ENCODE data around the gene LMNA. TPM values are rescaled to one million over a fixed set of nuclear protein-coding genes. Genes with fewer than 3 reads are reported as not detected.

The LMNA gene
- total RNA-seq, 1 donor from 2014 or later = 638 TPM

GRCh38 chr1:156128654-156129597 lies 14.4 kb downstream of the LMNA start:
- FAIRE-seq (no peak), DNase-seq (ENCODE audit: low read depth) (no peak)
- no peak overlapping the region for H3K4me3 ChIP-seq (ENCODE audit: low read depth, low read length)
- H3K27me3 ChIP-seq (ENCODE audit: control insufficient read depth, insufficient read depth, low read length) = no peaks in the 10 kb centered on the region
- no peak for TF ChIP-seq CTCF (IDR thresholded peaks at IDR 0.05; ENCODE audit: insufficient read depth, low read length, severe bottlenecking)
- H3K36me3 ChIP-seq (ENCODE audit: control insufficient read depth, insufficient read depth, low read length) = peaks cover 17% of the 10 kb centered on the region

DNA sequence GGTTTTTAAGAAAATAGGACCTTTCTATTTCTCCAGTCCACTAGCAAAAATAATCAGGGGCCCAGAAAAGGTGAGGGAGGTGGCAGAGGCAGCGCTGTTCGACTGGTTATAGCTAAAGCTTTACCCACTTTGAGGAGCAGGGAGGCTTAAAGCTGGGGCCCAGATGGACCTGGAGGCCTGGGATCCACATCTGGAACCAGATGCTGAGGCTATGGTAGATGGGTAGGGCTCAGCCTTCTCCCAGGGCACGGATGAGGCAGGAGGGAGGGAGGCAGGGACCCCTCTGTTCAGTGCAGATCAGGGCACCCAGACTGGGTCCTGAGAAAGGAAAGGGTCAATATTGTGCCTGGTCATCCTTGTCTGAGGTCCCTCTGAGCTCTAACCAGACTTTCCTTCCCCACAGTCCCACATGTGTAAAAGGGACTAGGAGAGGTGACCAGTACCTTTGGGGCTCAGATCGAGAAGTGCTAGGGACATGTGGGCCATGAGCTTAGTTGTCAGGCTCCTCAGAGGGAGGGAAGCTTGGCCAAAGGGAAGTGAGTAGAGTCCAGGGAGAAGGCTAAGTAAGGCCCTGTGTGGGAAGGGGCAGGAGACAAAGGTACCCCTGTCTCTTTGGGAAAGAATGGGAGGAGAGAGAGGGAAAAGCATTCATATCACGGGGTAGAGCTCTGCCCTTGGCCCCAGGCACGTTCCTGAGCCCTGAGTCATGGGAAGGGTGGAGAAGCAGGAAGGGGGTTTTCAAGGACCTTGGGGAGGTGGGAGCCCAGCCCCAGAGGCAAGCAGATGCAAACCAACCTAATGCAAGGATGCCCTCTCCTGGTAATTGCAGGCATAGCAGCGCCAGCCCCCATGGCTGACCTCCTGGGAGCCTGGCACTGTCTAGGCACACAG lies 15.4 kb downstream of the LMNA start:
- peak; percentile 93 for DNase-seq (ENCODE audit: low read depth)
- peak; percentile 94 for FAIRE-seq
- peak; percentile 99 for TF ChIP-seq CTCF (IDR thresholded peaks at IDR 0.05; ENCODE audit: insufficient read depth, low read length, severe bottlenecking)
- H3K4me3 ChIP-seq (ENCODE audit: low read depth, low read length) = no peak overlapping the region
- H3K36me3 ChIP-seq (ENCODE audit: control insufficient read depth, insufficient read depth, low read length) = peaks cover 27% of the 10 kb centered on the region
- no peaks in the 10 kb centered on the region for H3K27me3 ChIP-seq (ENCODE audit: control insufficient read depth, insufficient read depth, low read length)

DNA sequence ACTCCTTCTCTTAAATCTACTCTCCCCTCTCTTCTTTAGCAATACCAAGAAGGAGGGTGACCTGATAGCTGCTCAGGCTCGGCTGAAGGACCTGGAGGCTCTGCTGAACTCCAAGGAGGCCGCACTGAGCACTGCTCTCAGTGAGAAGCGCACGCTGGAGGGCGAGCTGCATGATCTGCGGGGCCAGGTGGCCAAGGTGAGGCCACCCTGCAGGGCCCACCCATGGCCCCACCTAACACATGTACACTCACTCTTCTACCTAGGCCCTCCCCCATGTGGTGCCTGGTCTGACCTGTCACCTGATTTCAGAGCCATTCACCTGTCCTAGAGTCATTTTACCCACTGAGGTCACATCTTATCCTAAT lies 16.0 kb downstream of the LMNA start:
- no peak for TF ChIP-seq CTCF (IDR thresholded peaks at IDR 0.05; ENCODE audit: insufficient read depth, low read length, severe bottlenecking)
- no peak for FAIRE-seq
- Histone ChIP-seq H3K36me3 (ENCODE audit: control insufficient read depth, insufficient read depth, low read length) (peaks cover 32% of the 10 kb centered on the region), H3K4me3 (ENCODE audit: low read depth, low read length) (no peak overlapping the region), H3K27me3 (ENCODE audit: control insufficient read depth, insufficient read depth, low read length) (no peaks in the 10 kb centered on the region)
- DNase-seq (ENCODE audit: low read depth) = no peak

- peaks cover 68% of the 10 kb centered on the region for H3K36me3 ChIP-seq (ENCODE audit: control insufficient read depth, insufficient read depth, low read length)
- DNase-seq (ENCODE audit: low read depth) = no peak
- FAIRE-seq = no peak
These were observed 20.4 kb downstream of the LMNA start for GRCh38 chr1:156134716-156135435.

More at GRCh38 chr1:156134716-156135435, 20.4 kb downstream of the LMNA start:
- no peaks in the 10 kb centered on the region for H3K27me3 ChIP-seq (ENCODE audit: control insufficient read depth, insufficient read depth, low read length)
- TF ChIP-seq CTCF (IDR thresholded peaks at IDR 0.05; ENCODE audit: insufficient read depth, low read length, severe bottlenecking) = no peak
- no peak overlapping the region for H3K4me3 ChIP-seq (ENCODE audit: low read depth, low read length)

All from bronchial epithelial cell (primary cell).